HepG2 (cell line): Measurements from ENCODE around the gene CACNA1G. TPM values are rescaled to one million over a fixed set of nuclear protein-coding genes. Genes with fewer than 3 reads are reported as not detected.

Experiments
- DR1 ChIP-seq: sonication (generic); formaldehyde crosslinking; IDR thresholded peaks from 2 replicates; pipeline ENCODE4 v1.8.0; 2021; ENCODE audit warnings: mild to moderate bottlenecking, missing genetic modification reagents, inconsistent platforms
- ELF1 ChIP-seq: sonication (generic); formaldehyde crosslinking; IDR thresholded peaks from 2 replicates; pipeline ENCODE4 v1.4.0; 2020; ENCODE audit warnings: missing genetic modification reagents
- GABPB1 ChIP-seq: IDR thresholded peaks from 2 replicates; pipeline ENCODE4 v1.6.1; 2016; ENCODE audit warnings: mild to moderate bottlenecking, missing genetic modification reagents, moderate library complexity, missing compliant biosample characterization
- JUN ChIP-seq: sonication (generic); formaldehyde crosslinking; IDR thresholded peaks from 2 replicates; pipeline ENCODE4 v1.4.0; 2020; ENCODE audit warnings: mild to moderate bottlenecking, missing genetic modification reagents
- KMT2B ChIP-seq: IDR thresholded peaks from 2 replicates; pipeline ENCODE4 v1.6.1; 2016; ENCODE audit warnings: missing genetic modification reagents, missing compliant biosample characterization
- MYC ChIP-seq: sonication (generic); formaldehyde crosslinking; IDR thresholded peaks from 2 replicates; pipeline ENCODE4 v1.9.0; 2021; ENCODE audit warnings: missing genetic modification reagents, borderline replicate concordance
- NFE2L1 ChIP-seq: sonication (generic); formaldehyde crosslinking; IDR thresholded peaks from 2 replicates; pipeline ENCODE4 v1.4.0; 2020; ENCODE audit warnings: missing genetic modification reagents, mild to moderate bottlenecking, borderline replicate concordance
- NFYC ChIP-seq: IDR thresholded peaks from 2 replicates; pipeline ENCODE4 v1.6.1; 2016; ENCODE audit warnings: missing genetic modification reagents, missing compliant biosample characterization
- NR2C2 ChIP-seq: sonication (generic); formaldehyde crosslinking; IDR thresholded peaks from 2 replicates; pipeline ENCODE4 v1.4.0; 2020; ENCODE audit warnings: missing genetic modification reagents, mild to moderate bottlenecking, moderate library complexity, borderline replicate concordance
- RARA ChIP-seq: IDR thresholded peaks from 2 replicates; pipeline ENCODE4 v1.6.1; 2016; ENCODE audit warnings: missing genetic modification reagents, missing compliant biosample characterization
- ZNF251 ChIP-seq: sonication (generic); formaldehyde crosslinking; IDR thresholded peaks from 2 replicates; pipeline ENCODE4 v1.9.0; 2021; ENCODE audit warnings: mild to moderate bottlenecking, missing genetic modification reagents
- ZNF33A ChIP-seq: sonication (generic); formaldehyde crosslinking; IDR thresholded peaks from 2 replicates; pipeline ENCODE4 v1.5.1; 2020; ENCODE audit warnings: missing genetic modification reagents, mild to moderate bottlenecking, moderate library complexity, borderline replicate concordance
- ZNF382 ChIP-seq: sonication (generic); formaldehyde crosslinking; IDR thresholded peaks from 2 replicates; pipeline ENCODE4 v1.5.0; 2020; ENCODE audit warnings: missing genetic modification reagents, mild to moderate bottlenecking, borderline replicate concordance
- ZNF546 ChIP-seq: sonication (generic); formaldehyde crosslinking; conservative IDR thresholded peaks from 2 replicates; pipeline ENCODE4 v1.8.1; 2023; ENCODE audit warnings: mild to moderate bottlenecking, missing genetic modification reagents
- ZNF569 ChIP-seq: sonication (generic); formaldehyde crosslinking; IDR thresholded peaks from 2 replicates; pipeline ENCODE4 v1.5.0; 2020; ENCODE audit warnings: mild to moderate bottlenecking, missing genetic modification reagents, moderate library complexity, borderline replicate concordance
- ZNF660 ChIP-seq: sonication (generic); formaldehyde crosslinking; IDR thresholded peaks from 2 replicates; pipeline ENCODE4 v1.5.1; 2020; ENCODE audit warnings: mild to moderate bottlenecking, low read depth, missing genetic modification reagents, borderline replicate concordance
- ZNF713 ChIP-seq: sonication (generic); formaldehyde crosslinking; IDR thresholded peaks from 2 replicates; pipeline ENCODE4 v1.4.0; 2020; ENCODE audit warnings: mild to moderate bottlenecking, missing genetic modification reagents
- ZNF776 ChIP-seq: sonication (generic); formaldehyde crosslinking; IDR thresholded peaks from 2 replicates; pipeline ENCODE4 v1.4.0; 2020; ENCODE audit warnings: mild to moderate bottlenecking, missing genetic modification reagents
- polyA plus RNA-seq, 8 experiments: library from polyadenylated mRNA; depleted of rRNA in 3 of 8; stranded (reverse) in 7 of 8; unstranded in 1 of 8; fragments of >200 nt; fragmentation: Illumina TruSeq in 4 of 8; extraction: Trizol in 4 of 8; gene quantifications; 2 replicates each; pipeline versions ENCODE4 v1.2.1 to v1.2.3, GENCODE V29; 2011 to 2016; ENCODE audit warnings: low read depth in 4 of 8, missing spikeins in 1 of 8, mixed read lengths in 1 of 8; ENCODE audit not compliant: insufficient read depth in 1 of 8
- total RNA-seq, 5 experiments: library from RNA; depleted of rRNA; stranded (reverse); fragments of >200 nt; fragmentation: Illumina TruSeq; extraction: Trizol; gene quantifications; 2 replicates each; pipeline ENCODE4 v1.2.3, GENCODE V29; 2016; ENCODE audit warnings: low read depth in 1 of 5
- TF ChIP-seq, protein P1 (sequence below): sonication (generic); formaldehyde crosslinking; IDR thresholded peaks from 2 replicates; pipeline ENCODE4 v1.4.0; 2020; ENCODE audit warnings: missing genetic modification reagents
- TF ChIP-seq, protein P2 (sequence below): IDR thresholded peaks from 2 replicates; pipeline ENCODE4 v1.6.1; 2016; ENCODE audit warnings: low read depth
- TF ChIP-seq, protein P3 (sequence below): sonication (generic); formaldehyde crosslinking; IDR thresholded peaks from 2 replicates; pipeline ENCODE4 v1.4.0; 2020; ENCODE audit warnings: missing genetic modification reagents
- TF ChIP-seq, protein P4 (sequence below): IDR thresholded peaks from 2 replicates; pipeline ENCODE4 v1.6.1; 2016
- TF ChIP-seq, protein P5 (sequence below): IDR thresholded peaks from 2 replicates; pipeline ENCODE4 v1.6.1; 2016; ENCODE audit warnings: low read depth, control low read depth

The CACNA1G gene
- total and polyA plus RNA-seq, 2 of the 13 experiments (the other 11 are each of a cell fraction or from before 2014, with no cell fraction given), result 0.02 TPM; not detected in 1

DNA sequence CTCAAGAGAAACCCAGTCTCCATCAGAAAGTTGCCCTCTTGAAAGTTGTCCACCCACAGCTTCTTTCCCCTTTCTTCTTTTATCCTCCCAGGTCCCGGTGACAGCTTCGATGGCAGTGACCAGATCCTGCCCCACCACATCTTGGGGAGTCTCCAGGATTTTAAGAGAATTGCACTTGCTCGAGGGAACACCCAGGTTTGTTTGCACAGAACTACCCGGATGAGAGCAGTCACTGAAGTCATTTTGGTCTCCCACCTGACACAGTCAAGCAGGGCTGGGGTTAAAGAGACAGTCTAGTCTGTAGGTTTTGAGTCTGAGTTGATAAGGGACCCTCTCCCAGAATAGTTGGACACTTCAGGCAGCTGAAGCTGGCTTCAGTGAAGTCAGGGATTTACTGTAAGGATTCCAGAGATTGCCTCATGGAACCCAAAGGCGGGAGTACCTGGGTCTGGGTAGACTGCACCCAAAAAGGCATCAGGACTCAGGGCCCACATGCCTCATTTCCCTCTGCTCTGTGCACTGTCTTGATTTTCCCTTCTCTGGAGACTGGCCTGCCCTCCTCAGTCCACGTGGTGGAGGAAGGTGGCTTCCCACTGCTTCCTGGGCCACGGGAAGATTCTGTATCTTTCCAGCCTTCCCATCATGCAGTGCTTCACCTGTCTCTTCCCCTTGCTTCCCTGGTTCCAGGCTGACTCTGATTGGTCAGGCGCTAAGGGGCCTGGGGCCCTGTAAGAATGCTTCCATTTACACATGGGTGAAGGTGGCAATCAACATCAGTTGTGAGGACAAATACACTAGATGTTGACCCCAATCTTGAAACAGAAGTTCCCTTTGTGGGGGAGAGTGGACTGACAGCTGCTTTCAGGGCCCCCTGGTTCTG is 42.8 kb upstream of the CACNA1G start (continued):
- TF ChIP-seq, protein P1, sequence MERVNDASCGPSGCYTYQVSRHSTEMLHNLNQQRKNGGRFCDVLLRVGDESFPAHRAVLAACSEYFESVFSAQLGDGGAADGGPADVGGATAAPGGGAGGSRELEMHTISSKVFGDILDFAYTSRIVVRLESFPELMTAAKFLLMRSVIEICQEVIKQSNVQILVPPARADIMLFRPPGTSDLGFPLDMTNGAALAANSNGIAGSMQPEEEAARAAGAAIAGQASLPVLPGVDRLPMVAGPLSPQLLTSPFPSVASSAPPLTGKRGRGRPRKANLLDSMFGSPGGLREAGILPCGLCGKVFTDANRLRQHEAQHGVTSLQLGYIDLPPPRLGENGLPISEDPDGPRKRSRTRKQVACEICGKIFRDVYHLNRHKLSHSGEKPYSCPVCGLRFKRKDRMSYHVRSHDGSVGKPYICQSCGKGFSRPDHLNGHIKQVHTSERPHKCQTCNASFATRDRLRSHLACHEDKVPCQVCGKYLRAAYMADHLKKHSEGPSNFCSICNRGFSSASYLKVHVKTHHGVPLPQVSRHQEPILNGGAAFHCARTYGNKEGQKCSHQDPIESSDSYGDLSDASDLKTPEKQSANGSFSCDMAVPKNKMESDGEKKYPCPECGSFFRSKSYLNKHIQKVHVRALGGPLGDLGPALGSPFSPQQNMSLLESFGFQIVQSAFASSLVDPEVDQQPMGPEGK (CRISPR knock-in tag), result no peak
- TF ChIP-seq, protein P2, sequence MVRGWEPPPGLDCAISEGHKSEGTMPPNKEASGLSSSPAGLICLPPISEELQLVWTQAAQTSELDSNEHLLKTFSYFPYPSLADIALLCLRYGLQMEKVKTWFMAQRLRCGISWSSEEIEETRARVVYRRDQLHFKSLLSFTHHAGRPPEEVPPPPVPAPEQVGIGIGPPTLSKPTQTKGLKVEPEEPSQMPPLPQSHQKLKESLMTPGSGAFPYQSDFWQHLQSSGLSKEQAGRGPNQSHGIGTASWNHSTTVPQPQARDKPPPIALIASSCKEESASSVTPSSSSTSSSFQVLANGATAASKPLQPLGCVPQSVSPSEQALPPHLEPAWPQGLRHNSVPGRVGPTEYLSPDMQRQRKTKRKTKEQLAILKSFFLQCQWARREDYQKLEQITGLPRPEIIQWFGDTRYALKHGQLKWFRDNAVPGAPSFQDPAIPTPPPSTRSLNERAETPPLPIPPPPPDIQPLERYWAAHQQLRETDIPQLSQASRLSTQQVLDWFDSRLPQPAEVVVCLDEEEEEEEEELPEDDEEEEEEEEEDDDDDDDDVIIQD (CRISPR knock-in tag), result no peak
- peak; percentile 74; the same call in 1 of the 2 replicates for TF ChIP-seq ZNF776 (CRISPR knock-in tag)
- TF ChIP-seq ZNF569 (CRISPR knock-in tag), result no peak
- no peak for TF ChIP-seq ZNF660 (CRISPR knock-in tag)
- TF ChIP-seq RARA, result no peak
- TF ChIP-seq ZNF33A (CRISPR knock-in tag), result no peak
- TF ChIP-seq ZNF382 (CRISPR knock-in tag), result no peak
- peak; percentile 74 for TF ChIP-seq NFYC (CRISPR knock-in tag)
- no peak for TF ChIP-seq ZNF546 (CRISPR knock-in tag)
- peak; percentile 56; the same call in 1 of the 2 replicates for TF ChIP-seq MYC (CRISPR knock-in tag)
- TF ChIP-seq GABPB1 (CRISPR knock-in tag), result no peak; the same call in 1 of the 2 replicates
- TF ChIP-seq JUN (CRISPR knock-in tag), result no peak
- TF ChIP-seq DR1 (CRISPR knock-in tag), result no peak
- TF ChIP-seq, protein P3, sequence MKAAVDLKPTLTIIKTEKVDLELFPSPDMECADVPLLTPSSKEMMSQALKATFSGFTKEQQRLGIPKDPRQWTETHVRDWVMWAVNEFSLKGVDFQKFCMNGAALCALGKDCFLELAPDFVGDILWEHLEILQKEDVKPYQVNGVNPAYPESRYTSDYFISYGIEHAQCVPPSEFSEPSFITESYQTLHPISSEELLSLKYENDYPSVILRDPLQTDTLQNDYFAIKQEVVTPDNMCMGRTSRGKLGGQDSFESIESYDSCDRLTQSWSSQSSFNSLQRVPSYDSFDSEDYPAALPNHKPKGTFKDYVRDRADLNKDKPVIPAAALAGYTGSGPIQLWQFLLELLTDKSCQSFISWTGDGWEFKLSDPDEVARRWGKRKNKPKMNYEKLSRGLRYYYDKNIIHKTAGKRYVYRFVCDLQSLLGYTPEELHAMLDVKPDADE (CRISPR knock-in tag), result no peak
- TF ChIP-seq, protein P4, sequence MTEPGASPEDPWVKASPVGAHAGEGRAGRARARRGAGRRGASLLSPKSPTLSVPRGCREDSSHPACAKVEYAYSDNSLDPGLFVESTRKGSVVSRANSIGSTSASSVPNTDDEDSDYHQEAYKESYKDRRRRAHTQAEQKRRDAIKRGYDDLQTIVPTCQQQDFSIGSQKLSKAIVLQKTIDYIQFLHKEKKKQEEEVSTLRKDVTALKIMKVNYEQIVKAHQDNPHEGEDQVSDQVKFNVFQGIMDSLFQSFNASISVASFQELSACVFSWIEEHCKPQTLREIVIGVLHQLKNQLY, result no peak
- peak; percentile 38; the same call in 1 of the 2 replicates for TF ChIP-seq NR2C2 (CRISPR knock-in tag)
- no peak for TF ChIP-seq KMT2B
- no peak for TF ChIP-seq ZNF713
- TF ChIP-seq ZNF251 (CRISPR knock-in tag), result no peak
- TF ChIP-seq, protein P5, sequence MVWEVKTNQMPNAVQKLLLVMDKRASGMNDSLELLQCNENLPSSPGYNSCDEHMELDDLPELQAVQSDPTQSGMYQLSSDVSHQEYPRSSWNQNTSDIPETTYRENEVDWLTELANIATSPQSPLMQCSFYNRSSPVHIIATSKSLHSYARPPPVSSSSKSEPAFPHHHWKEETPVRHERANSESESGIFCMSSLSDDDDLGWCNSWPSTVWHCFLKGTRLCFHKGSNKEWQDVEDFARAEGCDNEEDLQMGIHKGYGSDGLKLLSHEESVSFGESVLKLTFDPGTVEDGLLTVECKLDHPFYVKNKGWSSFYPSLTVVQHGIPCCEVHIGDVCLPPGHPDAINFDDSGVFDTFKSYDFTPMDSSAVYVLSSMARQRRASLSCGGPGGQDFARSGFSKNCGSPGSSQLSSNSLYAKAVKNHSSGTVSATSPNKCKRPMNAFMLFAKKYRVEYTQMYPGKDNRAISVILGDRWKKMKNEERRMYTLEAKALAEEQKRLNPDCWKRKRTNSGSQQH (CRISPR knock-in tag), result no peak
- TF ChIP-seq NFE2L1, result no peak
- peak; percentile 46 for TF ChIP-seq ELF1 (CRISPR knock-in tag)
